Gastrocnemius medialis (tissue), 4 donors: ENCODE results near the gene CLDND2.

ENCODE experiments used
- CTCF ChIP-seq, 5 experiments: fragments of 450-650 bp in 3 of 5; fragments of 200-600 bp in 2 of 5; sonication (generic) in 2 of 5; IDR thresholded peaks in 4 of 5; conservative IDR thresholded peaks in 1 of 5; 1 replicate in 4 of 5; 2 replicates in 1 of 5; pipeline ENCODE4 v1.5.1; 2016 to 2019; ENCODE audit warnings: antibody characterized with exemption in 5 of 5, mild to moderate bottlenecking in 3 of 5, moderate library complexity in 3 of 5
- POLR2A ChIP-seq, 2 donors: fragments of 450-650 bp; IDR thresholded peaks; one replicate each; pipeline ENCODE4 v1.6.1; 2017; ENCODE audit warnings: antibody characterized with exemption in 2 of 2, mild to moderate bottlenecking in 2 of 2, moderate library complexity in 2 of 2

GRCh38 chr19:51321799-51322198 lies 47.0 kb downstream of the CLDND2 start:
- TF ChIP-seq POLR2A (IDR thresholded peaks at IDR 0.05): no peak
- no peak for TF ChIP-seq CTCF (IDR thresholded peaks at IDR 0.05 in 4 of 5, conservative IDR thresholded peaks at IDR 0.05 in 1 of 5)
